Measurements from ENCODE around the gene MPZL3. TPM values are rescaled to one million over a fixed set of nuclear protein-coding genes. Genes with fewer than 3 reads are reported as not detected.

MPZL3 gene
- total RNA-seq, 1 experiment from 2014 or later: 8.7 TPM

- Histone ChIP-seq H3K4me1 (ENCODE audit: control insufficient read depth in 1 of 2, insufficient read depth in 2 of 2, low read length in 2 of 2) (peaks cover 21 to 22% of the 10 kb centered on the region in 2 experiments), H3K27me3 (ENCODE audit: insufficient read depth, low read length) (no peaks in the 10 kb centered on the region), H3K79me2 (ENCODE audit: insufficient read depth, low read length) (no peaks in the 10 kb centered on the region), H3K9ac (ENCODE audit: low read length) (no peak overlapping the region), H3K36me3 (ENCODE audit: control insufficient read depth in 1 of 2, insufficient read depth in 2 of 2, low read length in 2 of 2) (no peaks in the 10 kb centered on the region), H2AFZ (ENCODE audit: low read depth, low read length, poor library complexity, severe bottlenecking) (no peak overlapping the region), H4K20me1 (ENCODE audit: insufficient read depth) (no peaks in the 10 kb centered on the region), H3K27ac (ENCODE audit: low read depth, low read length) (no peak overlapping the region), H3K4me3 (replicated peaks in 1 of 2; ENCODE audit: low read depth in 1 of 2, low read length in 2 of 2) (no peak overlapping the region), H3K9me2 (ENCODE audit: insufficient read depth) (no peaks in the 10 kb centered on the region), H3K4me2 (ENCODE audit: low read length) (no peak overlapping the region), H3K9me3 (ENCODE audit: control insufficient read depth in 1 of 2, insufficient read depth in 1 of 2, low read depth in 1 of 2, low read length in 2 of 2) (no peaks in the 10 kb centered on the region)
- no TSS peak for BruUV-seq (replicated peaks)
- ChIA-PET POLR2A (no interaction called here), CTCF (no interaction called here), RAD21 (ENCODE audit: low non-redundant PET in 1 of 2, low total read pairs in 2 of 2, uncharacterized antibody in 2 of 2, unreplicated experiment in 2 of 2) (no interaction called here)
- intact Hi-C loops (cut with micrococcal nuclease): no loop called here
- DNase-seq (ENCODE audit: low read depth, low spot score) (no peak), ATAC-seq (no peak)
- TF ChIP-seq RAD21 (IDR thresholded peaks at IDR 0.05; ENCODE audit: low read depth) (no peak), EGR1 (IDR thresholded peaks at IDR 0.05; ENCODE audit: low read depth) (no peak)
- TF ChIP-seq, protein P1, sequence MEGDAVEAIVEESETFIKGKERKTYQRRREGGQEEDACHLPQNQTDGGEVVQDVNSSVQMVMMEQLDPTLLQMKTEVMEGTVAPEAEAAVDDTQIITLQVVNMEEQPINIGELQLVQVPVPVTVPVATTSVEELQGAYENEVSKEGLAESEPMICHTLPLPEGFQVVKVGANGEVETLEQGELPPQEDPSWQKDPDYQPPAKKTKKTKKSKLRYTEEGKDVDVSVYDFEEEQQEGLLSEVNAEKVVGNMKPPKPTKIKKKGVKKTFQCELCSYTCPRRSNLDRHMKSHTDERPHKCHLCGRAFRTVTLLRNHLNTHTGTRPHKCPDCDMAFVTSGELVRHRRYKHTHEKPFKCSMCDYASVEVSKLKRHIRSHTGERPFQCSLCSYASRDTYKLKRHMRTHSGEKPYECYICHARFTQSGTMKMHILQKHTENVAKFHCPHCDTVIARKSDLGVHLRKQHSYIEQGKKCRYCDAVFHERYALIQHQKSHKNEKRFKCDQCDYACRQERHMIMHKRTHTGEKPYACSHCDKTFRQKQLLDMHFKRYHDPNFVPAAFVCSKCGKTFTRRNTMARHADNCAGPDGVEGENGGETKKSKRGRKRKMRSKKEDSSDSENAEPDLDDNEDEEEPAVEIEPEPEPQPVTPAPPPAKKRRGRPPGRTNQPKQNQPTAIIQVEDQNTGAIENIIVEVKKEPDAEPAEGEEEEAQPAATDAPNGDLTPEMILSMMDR (IDR thresholded peaks at IDR 0.05 in 2 of 3, conservative IDR thresholded peaks at IDR 0.05 in 1 of 3; ENCODE audit: borderline replicate concordance in 1 of 3, insufficient read depth in 1 of 3, low read depth in 2 of 3, low read length in 2 of 3): no peak
These were observed 20.7 kb downstream of the MPZL3 start for GRCh38 chr11:118231461-118231860.

- Histone ChIP-seq H3K9ac (ENCODE audit: low read length) (no peak overlapping the region), H3K79me2 (ENCODE audit: insufficient read depth, low read length) (no peaks in the 10 kb centered on the region), H3K4me3 (replicated peaks in 1 of 2; ENCODE audit: low read depth in 1 of 2, low read length in 2 of 2) (no peak overlapping the region), H3K27me3 (ENCODE audit: insufficient read depth, low read length) (no peaks in the 10 kb centered on the region), H3K27ac (ENCODE audit: low read depth, low read length) (no peak overlapping the region), H3K36me3 (ENCODE audit: control insufficient read depth in 1 of 2, insufficient read depth in 2 of 2, low read length in 2 of 2) (no peaks in the 10 kb centered on the region), H2AFZ (ENCODE audit: low read depth, low read length, poor library complexity, severe bottlenecking) (no peak overlapping the region), H4K20me1 (ENCODE audit: insufficient read depth) (no peaks in the 10 kb centered on the region), H3K9me2 (ENCODE audit: insufficient read depth) (no peaks in the 10 kb centered on the region), H3K9me3 (ENCODE audit: control insufficient read depth in 1 of 2, insufficient read depth in 1 of 2, low read depth in 1 of 2, low read length in 2 of 2) (no peaks in the 10 kb centered on the region), H3K4me1 (ENCODE audit: control insufficient read depth in 1 of 2, insufficient read depth in 2 of 2, low read length in 2 of 2) (peaks cover 21 to 22% of the 10 kb centered on the region in 2 experiments), H3K4me2 (ENCODE audit: low read length) (no peak overlapping the region)
- ChIA-PET RAD21 (ENCODE audit: low non-redundant PET in 1 of 2, low total read pairs in 2 of 2, uncharacterized antibody in 2 of 2, unreplicated experiment in 2 of 2) (no interaction called here), CTCF (no interaction called here), POLR2A (no interaction called here)
- ATAC-seq (no peak), DNase-seq (ENCODE audit: low read depth, low spot score) (no peak)
- BruUV-seq (replicated peaks): no TSS peak
- TF ChIP-seq POLR2AphosphoS5 (IDR thresholded peaks at IDR 0.05; ENCODE audit: low read depth, low read length) (no peak), SP1 (IDR thresholded peaks at IDR 0.05; ENCODE audit: low read depth) (no peak), JUND (IDR thresholded peaks at IDR 0.05) (no peak)
- intact Hi-C loops (cut with micrococcal nuclease): no loop called here
These were observed 22.1 kb downstream of the MPZL3 start for GRCh38 chr11:118230088-118230487.
